ENCODE results near the gene FSD2. TPM values are rescaled to one million over a fixed set of nuclear protein-coding genes. Genes with fewer than 3 reads are reported as not detected.

FSD2 gene
- total RNA-seq, 1 donor from 2014 or later, result not detected

GRCh38 chr15:82835391-82835917 is 29.6 kb upstream of the FSD2 start:
- Histone ChIP-seq H3K4me3 (no peak overlapping the region), H3K27ac (no peak overlapping the region), H3K9me3 (no peaks in the 10 kb centered on the region), H3K36me3 (peaks cover 59 to 77% of the 10 kb centered on the region in 2 donors), H3K27me3 (no peaks in the 10 kb centered on the region), H3K4me1 (peaks cover 0 to 11% of the 10 kb centered on the region in 2 donors)
- intact Hi-C loops (cut with DNase I), result no loop called here
- TF ChIP-seq CTCF (IDR thresholded peaks at IDR 0.05), result no peak
- DNase-seq (ENCODE audit: low spot score in 2 of 2), result no peak

- Histone ChIP-seq H3K27ac (no peak overlapping the region), H3K4me3 (no peak overlapping the region), H3K36me3 (peaks cover 70 to 98% of the 10 kb centered on the region in 2 donors), H3K9me3 (no peaks in the 10 kb centered on the region), H3K4me1 (peaks cover 0 to 11% of the 10 kb centered on the region in 2 donors), H3K27me3 (no peaks in the 10 kb centered on the region)
- intact Hi-C loops (cut with DNase I), result no loop called here
- no peak for DNase-seq (ENCODE audit: low spot score in 2 of 2)
- TF ChIP-seq CTCF (IDR thresholded peaks at IDR 0.05), result no peak
These were observed 27.5 kb upstream of the FSD2 start for GRCh38 chr15:82833362-82833682.

- intact Hi-C loops (cut with DNase I), result loop anchor here (1.0 kb wide), 1 partner anchor 23 kb away; the partner anchor contains the start of gene WHAMM
- Histone ChIP-seq H3K27me3 (no peaks in the 10 kb centered on the region), H3K36me3 (peaks cover 76 to 99% of the 10 kb centered on the region in 2 donors), H3K27ac (peak overlapping the region; percentile 44 to 58), H3K4me3 (no peak overlapping the region), H3K9me3 (no peaks in the 10 kb centered on the region), H3K4me1 (peaks cover 0 to 11% of the 10 kb centered on the region in 2 donors)
- DNase-seq (ENCODE audit: low spot score in 2 of 2), result no peak
- no peak for TF ChIP-seq CTCF (IDR thresholded peaks at IDR 0.05)
These were observed 26.9 kb upstream of the FSD2 start for GRCh38 chr15:82832601-82833361.

- no peaks in the 10 kb centered on the region for H3K9me3 ChIP-seq
- peak overlapping the region; percentile 0 to 26 for H3K27ac ChIP-seq
- H3K36me3 ChIP-seq, result peaks cover 75 to 99% of the 10 kb centered on the region in 2 donors
- intact Hi-C loops (cut with DNase I), result loop anchor here (1.0 kb wide), 1 partner anchor 23 kb away; the partner anchor contains the start of gene WHAMM
- H3K27me3 ChIP-seq, result no peaks in the 10 kb centered on the region
- TF ChIP-seq CTCF (IDR thresholded peaks at IDR 0.05), result no peak
- no peak for DNase-seq (ENCODE audit: low spot score in 2 of 2)
- peaks cover 0 to 11% of the 10 kb centered on the region in 2 donors for H3K4me1 ChIP-seq
- no peak overlapping the region for H3K4me3 ChIP-seq
These were observed 26.2 kb upstream of the FSD2 start for GRCh38 chr15:82831894-82832600.

GRCh38 chr15:82830427-82831173 is 24.7 kb upstream of the FSD2 start:
- H3K4me3 ChIP-seq, result no peak overlapping the region
- peaks cover 0 to 11% of the 10 kb centered on the region in 2 donors for H3K4me1 ChIP-seq
- intact Hi-C loops (cut with DNase I), result no loop called here
- no peaks in the 10 kb centered on the region for H3K27me3 ChIP-seq
- no peaks in the 10 kb centered on the region for H3K9me3 ChIP-seq
- TF ChIP-seq CTCF (IDR thresholded peaks at IDR 0.05), result no peak
- no peak for DNase-seq (ENCODE audit: low spot score in 2 of 2)
- H3K27ac ChIP-seq, result no peak overlapping the region
- H3K36me3 ChIP-seq, result peaks cover 75 to 99% of the 10 kb centered on the region in 2 donors

All from ascending aorta (tissue), 2 donors.